Sigmoid colon (tissue), 7 donors: ENCODE measurements around the gene CHCT1. TPM values are rescaled to one million over a fixed set of nuclear protein-coding genes. Genes with fewer than 3 reads are reported as not detected.

Source experiments
- DNase-seq: peaks from one replicate; pipeline ENCODE4 v3.0.0-alpha.2; 2019
- H3K27ac ChIP-seq, 4 donors: fragments of 200-600 bp; sonication (generic); one replicate each; pipeline ENCODE4 v1.5.1; 2016 to 2019; ENCODE audit warnings: mild to moderate bottlenecking in 1 of 4
- H3K27me3 ChIP-seq, 3 donors: fragments of 200-600 bp; sonication (generic); one replicate each; pipeline ENCODE4 v1.5.1; 2019; ENCODE audit warnings: mild to moderate bottlenecking in 1 of 3
- H3K36me3 ChIP-seq, 4 donors: fragments of 200-600 bp; sonication (generic); one replicate each; pipeline ENCODE4 v1.5.1; 2016 to 2019
- H3K4me1 ChIP-seq, 4 donors: fragments of 200-600 bp; sonication (generic); one replicate each; pipeline ENCODE4 v1.5.1; 2017 to 2019
- H3K4me3 ChIP-seq, 4 donors: fragments of 200-600 bp; sonication (generic); one replicate each; pipeline ENCODE4 v1.5.1; 2017 to 2019; ENCODE audit warnings: mild to moderate bottlenecking in 2 of 4, moderate library complexity in 1 of 4
- H3K9me3 ChIP-seq, 4 donors: fragments of 200-600 bp in 3 of 4; sonication (generic) in 3 of 4; one replicate each; pipeline versions ENCODE4 v1.5.1 to v1.6.1; 2013 to 2019
- CTCF ChIP-seq, 4 experiments: fragments of 450-650 bp in 3 of 4; fragments of 200-600 bp in 1 of 4; IDR thresholded peaks; one replicate each; pipeline ENCODE4 v1.5.1; 2016 to 2019; ENCODE audit warnings: antibody characterized with exemption in 4 of 4, mild to moderate bottlenecking in 3 of 4, moderate library complexity in 2 of 4
- EP300 ChIP-seq, 4 donors: sonication (generic); formaldehyde crosslinking; IDR thresholded peaks; one replicate each; pipeline ENCODE4 v1.6.1; 2017; ENCODE audit warnings: antibody characterized with exemption in 4 of 4
- POLR2A ChIP-seq, 2 donors: fragments of 450-650 bp; IDR thresholded peaks; one replicate each; pipeline ENCODE4 v1.6.1; 2016; ENCODE audit warnings: antibody characterized with exemption in 2 of 2, mild to moderate bottlenecking in 2 of 2, moderate library complexity in 2 of 2
- POLR2AphosphoS5 ChIP-seq, 4 donors: sonication (generic); formaldehyde crosslinking; IDR thresholded peaks; one replicate each; pipeline ENCODE4 v1.6.1; 2017; ENCODE audit warnings: antibody characterized with exemption in 4 of 4
- WGBS, 2 donors: extraction: QIAGEN DNeasy Blood & Tissue Kit; methylation state at CpG; one replicate each; pipeline ENCODE4 v1.1.7; 2013; 5-methylcytosine and 5-hydroxymethylcytosine counted together
- intact Hi-C: fragments of 100-400 bp; cut with DNase I; formaldehyde crosslinking; loops from one replicate; pipeline ENCODE4 v1.15.1; 2023
- polyA plus RNA-seq, 3 donors: library from polyadenylated mRNA; stranded (reverse); fragments of 200-250 nt; gene quantifications; one replicate each; pipeline ENCODE4 v1.2.3, GENCODE V29; 2013
- total RNA-seq, 4 donors: library from RNA; depleted of rRNA; stranded (reverse); fragments of >200 nt; gene quantifications; one replicate each; pipeline ENCODE4 v1.1.0, GENCODE V29; 2016
- donor health status: healthy with polysubstance abuse.
- donor health status: Bipolar disorder and iron deficiency.
- donor health status: healthy.

Gene CHCT1
- total and polyA plus RNA-seq, 7 donors = not detected

DNA sequence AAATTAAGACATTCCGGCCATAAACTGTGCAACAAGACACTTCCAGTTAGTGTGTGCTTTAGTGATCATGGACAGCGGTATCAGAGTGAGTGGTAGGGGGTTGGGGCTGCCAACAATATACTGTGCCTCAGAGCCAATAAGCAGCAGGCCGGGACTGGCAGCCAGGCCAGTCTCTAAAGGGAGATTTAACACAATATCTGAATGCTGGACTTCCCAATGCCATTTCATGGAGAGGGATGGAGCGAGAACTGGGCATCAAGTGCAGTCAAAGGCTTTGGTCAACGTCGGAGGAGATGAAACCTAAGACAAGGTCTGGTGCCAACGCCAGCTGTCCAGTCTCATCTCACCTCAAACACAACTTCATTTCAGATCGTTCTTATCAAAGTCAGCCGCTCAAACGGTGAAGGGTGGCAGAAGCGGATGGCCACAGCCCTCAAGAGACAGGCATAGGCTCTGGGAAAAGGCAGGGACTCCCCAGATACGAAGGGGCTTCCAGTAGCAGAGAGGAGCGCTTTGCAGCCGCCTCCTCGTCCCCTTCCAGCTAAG is 31.3 kb upstream of the CHCT1 start:
- WGBS, 2 donors = 3 to 5% methylated on average over 15 of the region's 15 CpGs
- intact Hi-C loops = loop anchor here (10.0 kb wide), 2 partner anchors 966 to 1876 kb away; partner anchors contain the start of gene MTMR4

GRCh38 chr17:60391471-60392041 is 30.7 kb upstream of the CHCT1 start:
- peak overlapping the region; percentile 72 to 93 (median 79) for H3K4me3 ChIP-seq
- no peak for DNase-seq
- WGBS, 2 donors = 0 to 1% methylated on average over 36 of the region's 36 CpGs
- H3K9me3 ChIP-seq = no peaks in the 10 kb centered on the region
- H3K4me1 ChIP-seq = peaks cover 0 to 44% (median 40%) of the 10 kb centered on the region in 4 donors
- H3K36me3 ChIP-seq = no peaks in the 10 kb centered on the region
- intact Hi-C loops = loop anchor here (1.0 to 10.0 kb wide), 3 partner anchors 134 to 1877 kb away; partner anchors contain the start of gene MTMR4
- TF ChIP-seq POLR2AphosphoS5 (IDR thresholded peaks at IDR 0.05) = peak in 1 of 4 donors; percentile 4
- peak in 1 of 2 donors; percentile 11 for TF ChIP-seq POLR2A (IDR thresholded peaks at IDR 0.05)
- no peak for TF ChIP-seq EP300 (IDR thresholded peaks at IDR 0.05)
- no peak for TF ChIP-seq CTCF (IDR thresholded peaks at IDR 0.05)
- no peaks in the 10 kb centered on the region for H3K27me3 ChIP-seq
- H3K27ac ChIP-seq = peak overlapping the region; percentile 94 to 98 (median 95)

More for the DNA sequence above, 31.3 kb upstream of the CHCT1 start:
- Histone ChIP-seq H3K27ac (peak overlapping the region; percentile 94 to 98 (median 95)), H3K36me3 (no peaks in the 10 kb centered on the region), H3K27me3 (no peaks in the 10 kb centered on the region), H3K9me3 (no peaks in the 10 kb centered on the region), H3K4me1 (peaks cover 0 to 50% (median 46%) of the 10 kb centered on the region in 4 donors), H3K4me3 (peak overlapping the region; percentile 72 to 93 (median 79))
- TF ChIP-seq POLR2A (IDR thresholded peaks at IDR 0.05) (no peak), POLR2AphosphoS5 (IDR thresholded peaks at IDR 0.05) (peak in 1 of 4 donors; percentile 19)
- DNase-seq = no peak

DNA sequence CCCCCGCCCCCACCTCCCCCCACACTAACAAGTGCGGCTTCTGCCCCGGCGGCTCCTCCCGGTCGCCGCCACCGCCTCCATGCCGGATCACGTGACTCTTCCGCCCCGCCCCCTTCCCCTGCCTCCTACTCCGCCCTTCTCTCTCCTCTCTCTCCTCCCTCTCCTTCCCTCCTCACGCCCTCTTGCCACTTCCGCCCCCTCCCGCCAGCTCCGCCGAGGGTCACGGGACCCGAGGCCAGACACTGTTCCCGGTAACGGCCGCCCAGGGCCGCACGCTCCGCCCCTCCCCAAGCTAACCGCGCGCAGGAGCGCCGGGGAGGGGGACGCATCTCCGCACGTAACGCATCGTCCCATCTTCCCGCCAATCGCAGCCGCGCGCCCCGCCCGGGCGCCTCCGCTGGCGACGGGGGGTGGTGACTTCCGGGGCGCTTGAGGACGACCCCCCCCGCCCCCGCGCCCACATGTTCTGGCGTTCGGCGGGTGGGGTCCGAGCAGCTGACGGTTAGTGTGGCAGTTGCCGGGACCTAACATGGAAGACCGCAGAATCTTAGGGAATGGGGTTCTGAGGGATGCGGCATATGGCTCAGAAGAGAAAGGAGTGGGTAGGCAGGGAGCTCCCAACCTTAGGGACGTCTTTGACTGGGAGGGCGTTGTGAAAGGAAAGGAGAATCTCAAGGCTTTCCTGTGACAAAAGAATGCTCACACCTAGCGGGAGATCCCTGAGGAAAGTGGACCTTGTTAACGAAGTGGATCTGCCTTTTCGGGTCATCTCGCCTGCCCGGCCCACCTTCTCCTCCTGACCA is 30.0 kb upstream of the CHCT1 start, which contains the start of gene USP32:
TSS of gene USP32 (minus strand) at position 92 of the 803 bp plus-strand sequence. CDS start 194 bp downstream, outside the sequence.
- Histone ChIP-seq H3K9me3 (no peaks in the 10 kb centered on the region), H3K27ac (peak within 1 kb of the TSS; percentile 94 to 98 (median 95)), H3K4me3 (peak within 1 kb of the TSS; percentile 72 to 93 (median 79)), H3K4me1 (peaks cover 0 to 40% (median 34%) of the 10 kb centered on the region in 4 donors), H3K27me3 (no peaks in the 10 kb centered on the region), H3K36me3 (no peaks in the 10 kb centered on the region)
- peak; percentile 99 for DNase-seq
- TF ChIP-seq EP300 (IDR thresholded peaks at IDR 0.05) (peak in 3 of 4 donors; percentile 36 to 91 (median 82)), POLR2AphosphoS5 (IDR thresholded peaks at IDR 0.05) (peak; percentile 34 to 89 (median 88)), CTCF (IDR thresholded peaks at IDR 0.05) (peak in 2 of 4 experiments; percentile 15 to 18), POLR2A (IDR thresholded peaks at IDR 0.05) (peak; percentile 41 to 67)
- WGBS, 2 donors = 0 to 1% methylated on average over 68 of the region's 68 CpGs
- intact Hi-C loops = loop anchor here (1.0 to 10.0 kb wide), 3 partner anchors 133 to 1877 kb away; partner anchors contain the start of gene MTMR4

GRCh38 chr17:60392845-60393702 is 29.2 kb upstream of the CHCT1 start:
- peak overlapping the region; percentile 72 to 93 (median 79) for H3K4me3 ChIP-seq
- no peaks in the 10 kb centered on the region for H3K36me3 ChIP-seq
- H3K27me3 ChIP-seq = no peaks in the 10 kb centered on the region
- peak overlapping the region; percentile 94 to 98 (median 95) for H3K27ac ChIP-seq
- peak; percentile 70 for DNase-seq
- no peaks in the 10 kb centered on the region for H3K9me3 ChIP-seq
- WGBS, 2 donors = 14 to 19% methylated on average over 17 of the region's 17 CpGs
- TF ChIP-seq POLR2AphosphoS5 (IDR thresholded peaks at IDR 0.05) (peak in 2 of 4 donors; percentile 5 to 33), POLR2A (IDR thresholded peaks at IDR 0.05) (no peak), CTCF (IDR thresholded peaks at IDR 0.05) (no peak), EP300 (IDR thresholded peaks at IDR 0.05) (no peak)
- peaks cover 0 to 35% (median 26%) of the 10 kb centered on the region in 4 donors for H3K4me1 ChIP-seq
- intact Hi-C loops = loop anchor here (1.0 to 10.0 kb wide), 3 partner anchors 132 to 1878 kb away; partner anchors contain the start of gene MTMR4
